T-helper 2 cell treated with Interferon-gamma antibody and Interleukin-4, amounts not matched to agents 100 ng/mL and 5 ng/mL, for 36 hours (primary cell): ENCODE results near the gene ZNF516. TPM values are rescaled to one million over a fixed set of nuclear protein-coding genes. Genes with fewer than 3 reads are reported as not detected.

Experiments used
- intact Hi-C: fragments of 100-400 bp; cut with micrococcal nuclease; formaldehyde crosslinking; loops from one replicate; pipeline ENCODE4 v1.15.1; 2023
- total RNA-seq: library from RNA; stranded (reverse); gene quantifications from 2 replicates; pipeline ENCODE4 v1.2.3, GENCODE V29; 2022

The ZNF516 gene
- total RNA-seq, 1 donor from 2014 or later = 2.2 TPM

- intact Hi-C loops = loop anchor here (2.0 to 5.0 kb wide), 7 partner anchors 95 to 1995 kb away; partner anchors contain the start of genes CNDP2, MBP, PTGR3 and ZNF236
Observed at GRCh38 chr18:76491776-76492668, 3.0 kb downstream of the ZNF516 start.

- intact Hi-C loops = loop anchor here (5.0 kb wide), 6 partner anchors 94 to 1994 kb away; partner anchors contain the start of genes CNDP2, MBP and PTGR3
Observed at GRCh38 chr18:76491473-76491775, 3.6 kb downstream of the ZNF516 start.

- intact Hi-C loops = loop anchor here (5.0 kb wide), 6 partner anchors 94 to 1994 kb away; partner anchors contain the start of genes CNDP2, MBP and PTGR3
Observed at GRCh38 chr18:76490670-76491472, 4.2 kb downstream of the ZNF516 start.

- intact Hi-C loops = loop anchor here (5.0 kb wide), 6 partner anchors 93 to 1993 kb away; partner anchors contain the start of genes CNDP2, MBP and PTGR3
Observed at GRCh38 chr18:76490033-76490432, 5.0 kb downstream of the ZNF516 start.

- intact Hi-C loops = loop anchor here (2.0 kb wide), 1 partner anchor 38 kb away; no protein-coding TSS in a partner anchor
Observed at GRCh38 chr18:76489081-76489480, 6.0 kb downstream of the ZNF516 start.

DNA sequence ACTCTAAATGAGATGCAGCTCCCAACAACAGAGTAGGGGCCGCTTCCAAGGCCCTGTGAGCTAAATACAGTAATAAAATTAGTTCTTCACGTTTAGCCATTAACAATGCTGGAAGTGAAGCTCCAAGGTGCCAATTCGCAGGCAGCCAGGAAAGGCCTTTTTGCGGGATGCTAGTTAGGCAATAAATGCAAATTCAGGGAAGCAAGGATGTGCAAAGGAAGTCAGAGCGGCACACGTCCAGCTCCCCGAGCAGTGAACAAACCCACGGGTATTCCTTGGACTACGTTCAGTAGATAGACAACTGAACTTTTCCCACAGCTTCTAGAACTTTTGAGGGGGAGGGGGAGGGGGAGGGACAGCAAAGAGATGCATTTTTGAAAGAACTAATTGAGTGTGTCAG, 6.9 kb downstream of the ZNF516 start:
- intact Hi-C loops = loop anchor here (2.0 kb wide), 1 partner anchor 37 kb away; no protein-coding TSS in a partner anchor

DNA sequence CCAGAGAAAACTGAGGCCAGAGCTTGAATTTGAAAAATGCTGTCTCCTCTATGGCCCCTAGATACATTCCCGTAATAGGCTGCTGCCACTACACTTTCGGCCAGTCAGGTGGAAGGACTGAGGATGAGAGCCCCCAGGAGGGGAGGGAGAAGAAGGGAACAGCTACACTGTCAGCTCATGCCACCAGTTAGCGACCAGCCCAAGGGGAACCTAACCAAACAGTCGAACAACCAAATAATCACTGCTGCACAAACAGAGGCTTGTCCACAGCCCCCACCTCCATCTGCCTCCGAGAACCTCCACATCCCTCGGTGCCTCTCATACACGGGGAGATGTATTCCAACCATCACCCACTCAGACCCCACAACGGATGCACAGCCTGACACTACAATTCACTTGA, 7.3 kb downstream of the ZNF516 start:
- intact Hi-C loops = loop anchor here (2.0 kb wide), 1 partner anchor 37 kb away; no protein-coding TSS in a partner anchor

- intact Hi-C loops = no loop called here
Observed at GRCh38 chr18:76487070-76487469, 8.0 kb downstream of the ZNF516 start.

GRCh38 chr18:76486574-76486973, 8.5 kb downstream of the ZNF516 start:
- intact Hi-C loops = no loop called here

DNA sequence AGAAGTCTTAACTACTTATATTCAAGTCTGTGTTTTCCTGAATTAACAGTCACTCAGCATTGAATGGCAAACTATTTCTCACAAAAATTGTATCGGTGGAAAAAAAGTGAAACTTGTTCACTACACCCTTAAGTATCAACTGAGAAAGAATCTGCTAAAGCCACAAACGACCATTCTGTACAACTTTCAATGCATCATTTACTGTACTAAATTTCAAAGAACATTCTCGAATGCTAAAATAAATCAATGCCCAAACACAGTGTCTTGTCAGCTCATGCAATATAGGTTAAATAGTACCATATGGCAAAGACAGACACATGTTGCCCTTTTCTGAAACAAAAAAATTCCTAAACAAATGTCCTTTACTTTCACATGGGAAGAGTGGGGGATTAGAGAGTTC, 9.0 kb downstream of the ZNF516 start:
- intact Hi-C loops = no loop called here

GRCh38 chr18:76484749-76485387, 10.2 kb downstream of the ZNF516 start:
- intact Hi-C loops = no loop called here

GRCh38 chr18:76483780-76484179, 11.3 kb downstream of the ZNF516 start:
- intact Hi-C loops = no loop called here

DNA sequence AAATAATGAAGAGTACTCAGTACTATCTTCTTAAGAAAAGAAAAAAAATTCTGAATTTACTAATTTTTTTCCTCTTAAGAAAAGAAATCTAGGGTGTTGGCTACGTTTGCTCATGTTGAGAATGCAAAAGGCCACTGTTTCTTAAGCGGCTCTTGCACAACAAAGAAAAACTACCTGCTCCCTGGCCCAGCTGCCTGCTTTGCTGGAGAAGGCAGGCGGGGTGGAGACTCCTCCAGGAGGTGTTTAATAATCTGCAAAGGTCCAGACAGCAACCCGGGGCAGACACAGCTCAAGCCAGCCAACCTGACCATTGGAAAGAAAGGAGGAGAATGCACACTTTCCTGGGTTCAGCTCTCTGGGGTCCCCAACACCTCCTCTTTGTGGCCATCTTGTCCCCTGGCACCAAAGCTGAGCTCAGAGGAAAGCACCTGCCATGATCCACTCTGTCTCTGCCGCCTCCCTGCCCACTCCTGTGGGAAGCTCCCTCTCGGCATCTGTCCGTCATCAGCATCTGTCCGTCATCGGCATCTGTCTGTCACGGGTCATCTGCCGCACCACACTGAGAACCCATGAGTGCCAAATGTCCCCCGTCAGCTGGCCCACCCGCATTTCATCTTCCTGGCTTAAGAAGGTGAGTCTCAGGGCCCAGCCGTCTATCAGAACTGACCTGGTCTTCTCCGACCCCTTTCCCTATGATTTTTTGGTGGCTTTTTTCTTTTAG, 11.9 kb downstream of the ZNF516 start:
- intact Hi-C loops = no loop called here

- intact Hi-C loops = no loop called here
Observed at GRCh38 chr18:76482267-76482666, 12.8 kb downstream of the ZNF516 start.

- intact Hi-C loops = no loop called here
Observed at GRCh38 chr18:76480913-76481312, 14.1 kb downstream of the ZNF516 start.

DNA sequence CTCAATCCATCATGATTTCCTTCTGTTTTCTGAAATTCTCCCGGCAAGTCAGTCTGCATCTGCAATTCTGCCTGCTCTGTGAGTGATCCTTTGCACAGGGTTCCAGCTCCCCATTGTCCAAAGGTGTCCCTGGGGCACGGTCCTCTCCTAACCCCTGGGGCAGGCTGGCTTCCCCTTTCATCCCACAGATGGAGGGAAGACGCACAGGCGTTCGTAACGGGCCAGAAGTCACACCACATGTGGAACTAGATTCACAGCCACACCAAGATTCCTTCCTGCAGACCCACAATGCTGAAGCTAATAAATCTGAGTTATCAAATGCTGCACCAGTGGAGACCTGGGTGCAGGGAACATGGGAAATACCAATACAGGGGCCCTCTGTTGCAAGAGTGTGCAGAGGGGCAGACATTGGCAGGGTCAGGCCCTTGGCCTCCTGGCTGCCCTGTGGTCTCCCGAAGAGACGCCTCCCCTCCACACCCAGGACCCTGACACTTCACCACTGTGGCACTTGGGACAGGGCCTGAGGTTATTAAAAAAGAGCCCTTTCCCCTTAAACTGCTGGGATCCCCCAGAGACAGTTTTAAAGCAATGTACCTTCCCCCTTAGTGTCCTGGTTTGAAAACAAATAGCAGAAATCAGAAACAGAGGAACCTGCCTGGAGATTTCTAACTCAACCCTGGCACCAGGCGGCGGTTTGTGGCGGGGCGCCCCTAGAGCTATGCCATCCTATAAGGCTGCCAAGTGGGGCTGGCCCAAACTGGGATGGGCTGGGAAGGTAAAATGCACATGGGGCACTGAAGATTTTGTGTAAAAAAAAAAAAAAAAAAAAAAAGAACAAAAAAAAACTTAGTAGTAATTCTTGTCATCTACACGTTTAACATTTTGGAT, 15.4 kb downstream of the ZNF516 start:
- intact Hi-C loops = no loop called here

DNA sequence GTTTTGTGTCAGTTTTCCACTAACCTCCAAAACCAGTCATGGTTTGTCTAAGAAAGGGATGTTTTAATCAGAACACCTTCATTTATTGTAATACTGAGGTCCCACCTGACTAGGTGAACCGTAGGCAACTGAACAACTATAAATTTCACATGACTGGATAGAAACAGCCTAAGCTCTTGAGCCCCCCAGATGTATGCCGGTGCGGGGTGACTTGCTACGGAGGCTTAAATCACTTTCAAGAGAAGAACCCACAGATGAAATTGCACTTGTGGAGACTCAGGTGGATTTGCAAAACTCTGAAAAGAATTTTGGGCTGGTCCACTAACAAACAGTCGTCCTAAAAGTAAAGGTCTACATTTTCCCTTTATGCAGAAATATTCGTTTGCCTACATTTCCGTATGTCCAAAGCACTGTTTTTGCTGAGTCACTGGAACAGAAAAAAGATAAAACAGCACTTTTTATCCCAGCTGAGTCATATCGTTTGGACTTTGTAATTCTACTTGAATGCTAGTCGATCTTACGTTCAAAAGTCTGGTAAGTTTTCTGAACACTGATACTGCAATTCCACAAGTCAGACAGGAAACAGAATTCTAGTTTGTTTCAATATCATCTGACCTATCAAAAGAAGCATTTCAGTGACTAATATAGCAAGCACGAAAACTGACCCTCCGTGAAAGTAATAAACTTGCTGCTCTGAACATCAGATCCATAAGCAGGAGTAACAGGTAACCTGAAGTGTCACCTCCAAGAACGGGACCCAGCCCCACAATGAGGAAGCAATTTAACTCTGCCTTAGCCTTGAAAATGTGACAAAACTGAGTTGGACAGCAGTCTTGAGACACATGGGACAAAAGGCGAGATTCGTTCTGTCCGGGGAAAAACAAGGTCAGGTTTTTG, 18.1 kb downstream of the ZNF516 start:
- intact Hi-C loops = no loop called here

DNA sequence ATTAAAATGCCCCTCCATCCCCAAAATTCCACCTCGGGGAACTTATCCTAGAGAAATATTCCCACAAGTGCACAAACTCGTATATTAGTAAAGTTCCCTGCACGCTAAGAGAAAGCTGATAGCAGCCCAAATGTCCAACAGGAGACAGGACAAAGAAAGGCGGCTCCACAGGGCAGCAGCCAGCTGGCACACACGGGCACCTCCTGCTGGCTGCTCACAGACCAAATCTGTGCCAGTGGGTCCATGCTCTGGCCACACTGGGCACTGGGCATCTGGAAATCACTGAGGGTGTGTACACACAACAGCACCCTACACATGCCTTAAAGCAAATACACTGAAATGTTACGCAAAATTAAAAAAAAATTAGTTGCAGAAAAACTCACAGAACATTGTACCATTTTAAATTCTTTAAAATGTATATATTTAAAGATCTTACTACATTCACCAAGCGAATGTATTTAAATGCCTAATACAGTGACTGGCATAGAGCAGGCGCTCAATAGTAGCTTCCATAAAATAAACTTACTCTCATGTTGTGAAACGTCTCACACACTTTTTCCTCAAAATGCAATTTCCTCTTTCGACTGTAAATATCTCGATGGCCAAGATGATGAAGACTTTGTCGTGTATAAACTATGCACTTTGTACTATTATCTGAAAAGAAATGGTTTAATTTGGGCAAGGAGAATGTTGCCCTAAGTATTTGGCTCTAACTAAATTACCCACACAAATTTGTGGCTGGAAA, 19.4 kb downstream of the ZNF516 start:
- intact Hi-C loops = no loop called here
